Chondrocyte (in vitro differentiated cells): ENCODE results near the gene KDM1B. TPM values are rescaled to one million over a fixed set of nuclear protein-coding genes. Genes with fewer than 3 reads are reported as not detected.

Experiments
- DNase-seq: peaks from one replicate; pipeline ENCODE4 v3.0.0; 2021; ENCODE audit warnings: mixed read lengths, low spot score
- H3K27ac Mint-ChIP-seq: one replicate; pipeline ENCODE4 v1.8.0; 2021; ENCODE audit warnings: mild to moderate bottlenecking, moderate library complexity, mixed read lengths; ENCODE audit not compliant: unreplicated experiment
- H3K27me3 Mint-ChIP-seq: 2 replicates; pipeline ENCODE4 v1.8.0; 2021; ENCODE audit warnings: low read depth, mixed read lengths
- H3K36me3 Mint-ChIP-seq: 2 replicates; pipeline ENCODE4 v1.8.0; 2021; ENCODE audit warnings: low read depth, mixed read lengths
- H3K4me1 Mint-ChIP-seq: 2 replicates; pipeline ENCODE4 v1.8.0; 2021; ENCODE audit warnings: low read depth, mild to moderate bottlenecking, mixed read lengths
- H3K4me3 Mint-ChIP-seq: one replicate; pipeline ENCODE4 v1.8.0; 2021; ENCODE audit warnings: mild to moderate bottlenecking, moderate library complexity, mixed read lengths; ENCODE audit not compliant: unreplicated experiment
- H3K9me3 Mint-ChIP-seq: 2 replicates; pipeline ENCODE4 v1.8.0; 2021; ENCODE audit warnings: low read depth, mixed read lengths
- CTCF ChIP-seq: fragments of 200-600 bp; sonication (generic); IDR thresholded peaks from 2 replicates; pipeline ENCODE4 v1.5.0; 2021; ENCODE audit warnings: antibody characterized with exemption, mild to moderate bottlenecking, moderate library complexity
- total RNA-seq: library from RNA; stranded (reverse); gene quantifications from 3 replicates; pipeline ENCODE4 v1.2.1, GENCODE V29; 2021

The KDM1B gene
- total RNA-seq, 1 donor from 2014 or later, result 12.7 TPM

DNA sequence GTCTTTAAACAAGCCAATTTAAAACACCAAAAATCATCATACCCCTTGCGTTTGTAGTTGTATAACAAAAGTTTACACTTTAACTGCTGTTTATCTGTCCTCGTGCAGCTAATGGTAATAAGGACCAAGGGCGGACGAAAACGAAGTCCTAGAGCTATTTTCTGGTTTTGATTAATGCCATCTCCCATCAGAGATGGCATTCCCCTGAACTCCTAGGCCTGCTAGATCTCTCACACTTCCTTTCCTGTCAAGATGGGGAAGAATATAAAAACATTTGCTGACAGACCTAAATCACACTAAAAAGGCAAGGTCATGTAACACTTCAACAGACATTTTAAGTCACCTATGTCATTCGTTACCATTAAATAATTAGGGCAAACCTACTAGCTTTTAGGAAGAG, 99.6 kb downstream of the KDM1B start:
- Mint-ChIP-seq H3K4me3 (no peak overlapping the region), H3K4me1 (peaks cover 4% of the 10 kb centered on the region), H3K27me3 (no peaks in the 10 kb centered on the region), H3K27ac (no peak overlapping the region), H3K9me3 (no peaks in the 10 kb centered on the region), H3K36me3 (peaks cover 17% of the 10 kb centered on the region)
- no peak for TF ChIP-seq CTCF
- no peak for DNase-seq

- no peaks in the 10 kb centered on the region for H3K9me3 Mint-ChIP-seq
- TF ChIP-seq CTCF, result no peak
- H3K4me3 Mint-ChIP-seq, result peak overlapping the region; percentile 40
- peaks cover 44% of the 10 kb centered on the region for H3K4me1 Mint-ChIP-seq
- no peak for DNase-seq
- peak overlapping the region; percentile 85 for H3K27ac Mint-ChIP-seq
- H3K36me3 Mint-ChIP-seq, result peaks cover 9% of the 10 kb centered on the region
- no peaks in the 10 kb centered on the region for H3K27me3 Mint-ChIP-seq
These were observed 104.6 kb downstream of the KDM1B start for GRCh38 chr6:18259675-18260447.

DNA sequence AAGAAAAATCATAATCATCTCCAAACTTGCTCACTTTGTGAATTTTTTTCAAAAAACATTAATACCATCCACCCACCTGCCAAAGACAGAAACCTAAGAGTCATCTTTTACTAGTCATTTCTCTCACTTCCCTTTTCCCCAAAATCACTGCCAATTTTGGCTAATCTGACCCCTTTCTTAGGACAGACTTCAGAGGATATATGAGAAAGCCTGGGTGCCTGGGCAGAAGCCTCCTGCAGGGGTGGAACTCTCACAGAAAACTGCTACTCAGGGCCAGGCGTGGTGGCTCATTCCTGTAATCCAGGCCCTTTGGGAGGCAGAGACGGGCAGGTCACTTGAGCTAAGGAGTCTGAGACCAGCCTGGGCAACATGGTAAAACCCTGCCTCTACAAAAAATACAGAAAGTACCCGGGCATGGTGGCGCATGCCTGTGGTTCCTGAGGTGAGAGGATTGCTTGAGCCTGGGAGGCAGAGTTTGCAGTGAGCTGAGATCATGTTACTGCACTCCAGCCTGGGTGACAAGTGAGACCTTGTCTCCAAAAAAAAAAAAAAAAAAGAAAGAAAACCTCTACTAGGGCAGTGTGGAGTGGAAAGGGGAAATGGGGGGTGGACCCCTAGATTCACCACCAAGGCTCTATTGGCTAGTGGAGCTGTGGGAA, 105.4 kb downstream of the KDM1B start:
- no peak for DNase-seq
- no peak for TF ChIP-seq CTCF
- no peaks in the 10 kb centered on the region for H3K9me3 Mint-ChIP-seq
- peaks cover 50% of the 10 kb centered on the region for H3K4me1 Mint-ChIP-seq
- H3K36me3 Mint-ChIP-seq, result peaks cover 4% of the 10 kb centered on the region
- peak overlapping the region; percentile 40 for H3K4me3 Mint-ChIP-seq
- H3K27me3 Mint-ChIP-seq, result no peaks in the 10 kb centered on the region
- H3K27ac Mint-ChIP-seq, result peak overlapping the region; percentile 85

GRCh38 chr6:18261877-18262276, 106.7 kb downstream of the KDM1B start:
- no peaks in the 10 kb centered on the region for H3K27me3 Mint-ChIP-seq
- H3K36me3 Mint-ChIP-seq, result no peaks in the 10 kb centered on the region
- peak overlapping the region; percentile 33 for H3K27ac Mint-ChIP-seq
- no peak for DNase-seq
- H3K9me3 Mint-ChIP-seq, result no peaks in the 10 kb centered on the region
- H3K4me3 Mint-ChIP-seq, result peak overlapping the region; percentile 96
- TF ChIP-seq CTCF, result no peak
- peaks cover 50% of the 10 kb centered on the region for H3K4me1 Mint-ChIP-seq

DNA sequence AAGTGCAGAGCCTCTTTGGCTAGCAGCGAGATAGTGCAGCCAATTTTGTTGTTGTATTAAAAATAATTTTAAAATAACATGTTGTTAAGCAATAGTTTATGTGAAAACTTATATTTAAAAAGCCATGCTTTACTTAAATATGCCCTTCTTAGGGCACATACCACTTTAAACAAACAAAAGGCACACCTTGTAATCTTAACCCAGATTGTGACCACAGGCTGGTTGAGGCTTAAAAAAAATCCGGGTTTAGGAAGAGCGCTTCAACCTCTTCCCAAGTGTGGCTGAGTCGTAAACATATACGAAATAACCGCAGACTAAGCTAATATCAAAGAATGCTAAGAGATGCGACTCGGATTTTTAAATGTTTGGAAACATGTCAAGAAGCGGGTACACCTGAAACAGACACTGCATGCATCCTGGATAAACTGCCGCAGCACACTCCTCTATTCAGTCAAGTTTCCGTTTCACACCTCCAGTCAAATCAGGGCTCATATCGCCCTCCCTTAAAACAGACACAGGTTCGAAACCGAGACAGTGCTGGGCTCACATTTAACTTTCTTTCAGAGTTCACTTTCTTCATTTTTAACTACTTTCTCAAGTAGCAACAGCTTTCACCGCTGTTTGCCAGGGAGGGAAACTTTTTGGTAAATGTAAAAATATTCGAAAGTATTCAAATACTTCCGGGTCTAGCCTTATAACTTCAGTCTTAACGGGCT, 107.6 kb downstream of the KDM1B start:
- peak overlapping the region; percentile 97 for H3K27ac Mint-ChIP-seq
- no peak for TF ChIP-seq CTCF
- no peaks in the 10 kb centered on the region for H3K27me3 Mint-ChIP-seq
- no peaks in the 10 kb centered on the region for H3K9me3 Mint-ChIP-seq
- peaks cover 50% of the 10 kb centered on the region for H3K4me1 Mint-ChIP-seq
- DNase-seq, result no peak
- peak overlapping the region; percentile 96 for H3K4me3 Mint-ChIP-seq
- no peaks in the 10 kb centered on the region for H3K36me3 Mint-ChIP-seq
